ENCODE results near the gene ANKFN1. TPM values are rescaled to one million over a fixed set of nuclear protein-coding genes. Genes with fewer than 3 reads are reported as not detected.
A peak's percentile ranks its signal among the peaks of the same experiment; 100 is the strongest.

The ANKFN1 gene
- total and polyA plus RNA-seq, 2 of the 13 experiments (the other 11 are each of a cell fraction or from before 2014, with no cell fraction given): not detected

GRCh38 chr17:56499799-56500388 lies 346.6 kb downstream of the ANKFN1 start:
- Histone ChIP-seq H3K4me3 (replicated peaks in 1 of 3; ENCODE audit: insufficient read depth in 1 of 3, low read depth in 2 of 3, low read length in 3 of 3) (no peak overlapping the region), H3K27ac (ENCODE audit: extremely low read length, insufficient read depth, low read length) (no peak overlapping the region), H3K4me2 (ENCODE audit: low read depth, low read length) (no peak overlapping the region), H4K20me1 (ENCODE audit: insufficient read depth, low read length) (no peaks in the 10 kb centered on the region), H3K79me2 (ENCODE audit: insufficient read depth, low read length) (no peaks in the 10 kb centered on the region), H3K9ac (ENCODE audit: insufficient read depth, low read depth, low read length) (no peak overlapping the region), H3K36me3 (replicated peaks in 1 of 2; ENCODE audit: control insufficient read depth in 1 of 2, insufficient read depth in 2 of 2, low read length in 2 of 2) (no peaks in the 10 kb centered on the region), H3K27me3 (ENCODE audit: control insufficient read depth in 1 of 2, insufficient read depth in 2 of 2, low read length in 2 of 2) (no peaks in the 10 kb centered on the region), H3K4me1 (ENCODE audit: insufficient read depth, low read length) (no peaks in the 10 kb centered on the region), H3K9me3 (ENCODE audit: low read length) (no peaks in the 10 kb centered on the region), H2AFZ (ENCODE audit: low read length) (no peak overlapping the region)
- TF ChIP-seq ZNF224 (CRISPR knock-in tag; IDR thresholded peaks at IDR 0.05): no peak
- peak; percentile 43 for TF ChIP-seq STAG1 (CRISPR knock-in tag; IDR thresholded peaks at IDR 0.05)
- peak; percentile 33; the same call in 1 of the 2 replicates for TF ChIP-seq CTCF (CRISPR knock-in tag; IDR thresholded peaks at IDR 0.05)
- BruUV-seq (replicated peaks): no TSS peak
- ChIA-PET CTCF (ENCODE audit: low intra/inter-chr PET ratio, low total read pairs) (interaction anchor here (0.6 to 1.5 kb wide), 3 partner anchors 216 to 439 kb away, joined by 4 read pairs; no protein-coding TSS in a partner anchor), POLR2A (no interaction called here)
- WGBS (ENCODE audit: low lambda C conversion rate): 0% methylated on average over 1 of the region's 1 CpG
- intact Hi-C loops (cut with micrococcal nuclease; ENCODE audit: unreplicated experiment): loop anchor here (10.0 kb wide), 1 partner anchor 175 kb away; no protein-coding TSS in a partner anchor
- ATAC-seq (no peak), DNase-seq (ENCODE audit: low spot score) (peak; percentile 24), FAIRE-seq (no peak)
- in situ Hi-C loops (cut with HindIII; ENCODE audit: extremely low pct_ligation_motif_present, low pct_unique_long_range_greater_than_20kb): no loop called here

GRCh38 chr17:56502120-56502654 lies 348.9 kb downstream of the ANKFN1 start:
- no TSS peak for BruUV-seq (replicated peaks)
- TF ChIP-seq DMTF1 (CRISPR knock-in tag; IDR thresholded peaks at IDR 0.05) (no peak), CSRNP2 (CRISPR knock-in tag; conservative IDR thresholded peaks at IDR 0.05; ENCODE audit: low read depth) (no peak), ZBTB10 (CRISPR knock-in tag; IDR thresholded peaks at IDR 0.05; ENCODE audit: borderline replicate concordance) (no peak), ZNF7 (CRISPR knock-in tag; IDR thresholded peaks at IDR 0.05) (no peak)

More at GRCh38 chr17:56502120-56502654, 348.9 kb downstream of the ANKFN1 start:
- Histone ChIP-seq H3K9ac (ENCODE audit: insufficient read depth, low read depth, low read length) (no peak overlapping the region), H3K9me3 (ENCODE audit: low read length) (no peaks in the 10 kb centered on the region), H3K79me2 (ENCODE audit: insufficient read depth, low read length) (no peaks in the 10 kb centered on the region), H3K27me3 (ENCODE audit: control insufficient read depth in 1 of 2, insufficient read depth in 2 of 2, low read length in 2 of 2) (no peaks in the 10 kb centered on the region), H3K27ac (ENCODE audit: extremely low read length, insufficient read depth, low read length) (no peak overlapping the region), H3K4me2 (ENCODE audit: low read depth, low read length) (no peak overlapping the region), H3K36me3 (replicated peaks in 1 of 2; ENCODE audit: control insufficient read depth in 1 of 2, insufficient read depth in 2 of 2, low read length in 2 of 2) (no peaks in the 10 kb centered on the region), H4K20me1 (ENCODE audit: insufficient read depth, low read length) (no peaks in the 10 kb centered on the region), H3K4me3 (replicated peaks in 1 of 3; ENCODE audit: insufficient read depth in 1 of 3, low read depth in 2 of 3, low read length in 3 of 3) (no peak overlapping the region), H3K4me1 (ENCODE audit: insufficient read depth, low read length) (0 out of 2 replicates have a peak, but pooled peaks cover 5% of the 10 kb centered on the region), H2AFZ (ENCODE audit: low read length) (no peak overlapping the region)
- in situ Hi-C loops (cut with HindIII; ENCODE audit: extremely low pct_ligation_motif_present, low pct_unique_long_range_greater_than_20kb): no loop called here
- ChIA-PET CTCF (ENCODE audit: low intra/inter-chr PET ratio, low total read pairs) (no interaction called here), POLR2A (no interaction called here)
- intact Hi-C loops (cut with micrococcal nuclease; ENCODE audit: unreplicated experiment): loop anchor here (10.0 kb wide), 1 partner anchor 173 kb away; no protein-coding TSS in a partner anchor
- FAIRE-seq (no peak), DNase-seq (ENCODE audit: low spot score) (no peak), ATAC-seq (no peak)
- 9% methylated on average over 5 of the region's 5 CpGs for WGBS (ENCODE audit: low lambda C conversion rate)

Data from HepG2 (cell line).